ENCODE data around the gene SORCS2.

DNA sequence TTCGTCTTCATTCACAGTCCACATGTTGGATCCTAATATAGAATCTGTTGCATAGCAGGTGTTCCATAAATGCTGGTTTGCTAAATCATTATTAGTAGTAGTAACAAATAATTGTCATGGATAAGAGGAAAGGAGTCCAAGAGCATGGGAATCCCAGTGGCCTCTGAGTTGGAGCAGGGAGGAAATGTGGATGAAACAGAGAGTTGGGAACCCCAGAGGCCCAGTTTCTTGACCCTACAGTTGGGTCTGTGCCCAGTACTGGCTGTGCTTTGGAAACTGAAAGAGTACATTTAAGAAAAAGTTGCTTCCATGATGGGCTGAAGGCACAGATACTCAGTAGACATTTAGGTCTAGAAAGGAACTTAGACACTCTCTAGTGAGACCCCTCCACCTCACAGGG is 391.8 kb downstream of the SORCS2 start:
- TF ChIP-seq POLR2A (IDR thresholded peaks at IDR 0.05), result no peak
- no peak for TF ChIP-seq CTCF (IDR thresholded peaks at IDR 0.05)

All from Peyer's patch (tissue), 4 donors.